Smooth muscle cell (in vitro differentiated cells): ENCODE measurements around the gene TLL1. TPM values are rescaled to one million over a fixed set of nuclear protein-coding genes. Genes with fewer than 3 reads are reported as not detected.

Experiments
- DNase-seq: peaks from one replicate; lab custom pipeline; 2025; ENCODE audit not compliant: unreplicated experiment; lab: John Stamatoyannopoulos, UW
- H2AFZ ChIP-seq: fragments of 200-600 bp; sonication (generic); 2 replicates; pipeline ENCODE4 v1.6.0; 2016; ENCODE audit warnings: antibody characterized with exemption, low read depth, mild to moderate bottlenecking
- H3F3A ChIP-seq: fragments of 200-600 bp; sonication (generic); 2 replicates; pipeline ENCODE4 v1.6.0; 2017; ENCODE audit warnings: antibody characterized with exemption, low read depth
- H3K27ac ChIP-seq: fragments of 200-600 bp; sonication (generic); 2 replicates; pipeline ENCODE4 v1.5.1; 2016; ENCODE audit warnings: low read depth, mild to moderate bottlenecking
- H3K27me3 ChIP-seq: fragments of 200-600 bp; sonication (generic); 2 replicates; pipeline ENCODE4 v1.6.1; 2016; ENCODE audit warnings: low read depth, mild to moderate bottlenecking
- H3K36me3 ChIP-seq: fragments of 200-600 bp; sonication (generic); 2 replicates; pipeline ENCODE4 v1.5.1; 2016; ENCODE audit warnings: low read depth
- H3K4me1 ChIP-seq: fragments of 200-600 bp; sonication (generic); 2 replicates; pipeline ENCODE4 v1.5.1; 2016; ENCODE audit warnings: low read depth
- H3K4me2 ChIP-seq: fragments of 200-600 bp; sonication (generic); 2 replicates; pipeline ENCODE4 v1.6.0; 2016; ENCODE audit warnings: mild to moderate bottlenecking
- H3K4me3 ChIP-seq: fragments of 200-600 bp; sonication (generic); 2 replicates; pipeline ENCODE4 v1.5.1; 2016; ENCODE audit warnings: mild to moderate bottlenecking
- H3K79me2 ChIP-seq: fragments of 200-600 bp; sonication (generic); 2 replicates; pipeline ENCODE4 v1.6.0; 2016; ENCODE audit warnings: low read depth, mild to moderate bottlenecking
- H3K9ac ChIP-seq: fragments of 200-600 bp; sonication (generic); 2 replicates; pipeline ENCODE4 v1.6.0; 2016; ENCODE audit warnings: low read depth
- H3K9me3 ChIP-seq: fragments of 200-600 bp; sonication (generic); replicated peaks from 2 replicates; pipeline ENCODE4 v1.5.1; 2016; ENCODE audit warnings: low read depth
- H4K20me1 ChIP-seq: fragments of 200-600 bp; sonication (generic); 2 replicates; pipeline ENCODE4 v1.6.0; 2016; ENCODE audit warnings: low read depth
- CTCF ChIP-seq: fragments of 200-600 bp; sonication (generic); IDR thresholded peaks from 2 replicates; pipeline ENCODE4 v1.5.1; 2017; ENCODE audit warnings: borderline replicate concordance, mild to moderate bottlenecking, antibody characterized with exemption; ENCODE audit not compliant: insufficient read depth, poor library complexity, severe bottlenecking
- WGBS: methylation state at CpG from one replicate; pipeline ENCODE4 v1.1.7; 2016; ENCODE audit warnings: low lambda C conversion rate; 5-methylcytosine and 5-hydroxymethylcytosine counted together
- polyA plus RNA-seq: library from polyadenylated mRNA; unstranded; fragments of >200 nt; fragmentation: Nextera tagmentation; extraction: Ambion mirVana; gene quantifications from 2 replicates; pipeline ENCODE4 v1.2.1, GENCODE V29; 2016
- total RNA-seq: library from RNA; depleted of rRNA; stranded (reverse); fragments of >200 nt; gene quantifications from 2 replicates; pipeline ENCODE4 v1.2.3, GENCODE V29; 2014

TLL1 gene
- total and polyA plus RNA-seq, 2 experiments from 2014 or later = 0.16 to 13.6 TPM

DNA sequence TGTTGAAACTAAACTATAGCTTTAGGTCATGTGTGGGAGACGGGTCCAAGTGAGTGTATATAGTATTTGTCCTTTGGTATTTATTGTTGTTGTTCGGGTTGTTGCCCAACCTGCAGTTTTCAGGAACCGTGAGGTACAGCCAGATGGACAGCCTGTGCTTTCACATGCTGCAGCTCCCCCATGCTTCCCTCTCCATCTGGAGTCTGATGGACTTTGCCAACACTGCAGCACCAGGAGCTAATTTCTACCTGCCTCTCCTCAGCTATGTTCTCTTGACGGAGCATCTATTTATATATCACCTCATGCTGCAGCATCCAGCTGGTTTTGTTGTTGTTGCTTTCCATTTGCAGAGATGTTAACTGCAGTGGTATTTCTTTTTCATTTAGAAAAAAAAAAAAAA is 80.1 kb downstream of the TLL1 start:
- Histone ChIP-seq H4K20me1 (no peaks in the 10 kb centered on the region), H2AFZ (no peak overlapping the region), H3F3A (no peaks in the 10 kb centered on the region), H3K4me3 (no peak overlapping the region), H3K4me2 (no peak overlapping the region), H3K79me2 (no peaks in the 10 kb centered on the region), H3K36me3 (no peaks in the 10 kb centered on the region), H3K4me1 (no peaks in the 10 kb centered on the region), H3K9ac (no peak overlapping the region), H3K9me3 (no peaks in the 10 kb centered on the region), H3K27ac (no peak overlapping the region), H3K27me3 (no peaks in the 10 kb centered on the region)
- no peak for TF ChIP-seq CTCF
- WGBS = 88% methylated on average over 4 of the region's 4 CpGs
- DNase-seq = no peak

DNA sequence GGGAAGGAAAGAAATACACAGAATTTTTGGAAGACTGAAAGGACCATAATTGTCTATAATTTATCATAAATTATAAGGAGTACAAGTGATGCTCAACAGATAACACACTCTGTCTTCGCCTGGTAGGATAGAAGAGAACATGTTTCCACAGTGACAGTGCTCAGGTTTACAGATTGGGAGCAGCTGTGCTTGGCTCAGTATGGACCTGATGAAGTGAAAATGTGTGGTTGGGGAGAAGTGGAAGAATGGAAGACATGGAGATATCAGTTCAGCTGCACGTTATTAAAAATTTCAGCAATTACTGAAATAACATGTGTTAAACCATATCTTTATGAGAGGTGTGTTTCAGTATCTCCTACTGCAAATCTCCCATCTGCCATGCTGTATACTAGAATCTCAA is 90.6 kb downstream of the TLL1 start:
- Histone ChIP-seq H3K4me3 (no peak overlapping the region), H3K27ac (no peak overlapping the region), H3K36me3 (no peaks in the 10 kb centered on the region), H2AFZ (no peak overlapping the region), H4K20me1 (no peaks in the 10 kb centered on the region), H3K9me3 (no peaks in the 10 kb centered on the region), H3F3A (no peaks in the 10 kb centered on the region), H3K79me2 (no peaks in the 10 kb centered on the region), H3K4me2 (no peak overlapping the region), H3K27me3 (no peaks in the 10 kb centered on the region), H3K4me1 (no peaks in the 10 kb centered on the region), H3K9ac (no peak overlapping the region)
- no peak for TF ChIP-seq CTCF
- DNase-seq = no peak
- WGBS = 79% methylated on average over 2 of the region's 2 CpGs

- 85% methylated on average over 5 of the region's 5 CpGs for WGBS
- no peak for DNase-seq
- Histone ChIP-seq H3K4me2 (no peak overlapping the region), H3K27me3 (no peaks in the 10 kb centered on the region), H3K27ac (no peak overlapping the region), H3K79me2 (no peaks in the 10 kb centered on the region), H3K4me1 (no peaks in the 10 kb centered on the region), H3K4me3 (no peak overlapping the region), H4K20me1 (no peaks in the 10 kb centered on the region), H3F3A (no peaks in the 10 kb centered on the region), H3K9ac (no peak overlapping the region), H3K36me3 (no peaks in the 10 kb centered on the region), H2AFZ (no peak overlapping the region), H3K9me3 (no peaks in the 10 kb centered on the region)
- TF ChIP-seq CTCF = no peak
Observed at GRCh38 chr4:165964591-165964990, 91.6 kb downstream of the TLL1 start.

DNA sequence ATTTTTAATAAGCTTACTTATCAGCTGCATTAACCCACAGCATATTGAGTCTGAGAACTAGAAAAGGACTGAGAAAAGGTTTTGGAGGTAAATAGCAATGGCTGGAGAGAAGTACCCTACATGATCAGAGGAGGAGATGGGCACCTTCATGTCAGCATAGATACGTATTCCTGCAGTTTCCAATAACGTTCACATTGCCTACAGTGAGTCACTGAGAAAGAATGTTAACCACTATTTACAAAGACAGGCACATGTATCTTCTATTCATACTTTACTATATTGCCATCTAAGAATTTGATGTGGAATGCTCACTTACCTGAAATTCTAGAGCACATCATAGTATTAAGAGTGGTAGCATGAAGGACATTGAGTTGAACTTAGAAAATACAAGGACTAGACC is 92.5 kb downstream of the TLL1 start:
- H3K27ac ChIP-seq = no peak overlapping the region
- no peaks in the 10 kb centered on the region for H3K4me1 ChIP-seq
- no peaks in the 10 kb centered on the region for H3F3A ChIP-seq
- TF ChIP-seq CTCF = no peak
- H3K79me2 ChIP-seq = no peaks in the 10 kb centered on the region
- H3K9me3 ChIP-seq = no peaks in the 10 kb centered on the region
- H3K36me3 ChIP-seq = no peaks in the 10 kb centered on the region
- DNase-seq = no peak
- H3K27me3 ChIP-seq = no peaks in the 10 kb centered on the region
- WGBS = 63% methylated on average over 2 of the region's 2 CpGs
- H3K4me2 ChIP-seq = no peak overlapping the region
- H3K9ac ChIP-seq = no peak overlapping the region
- no peak overlapping the region for H2AFZ ChIP-seq
- no peak overlapping the region for H3K4me3 ChIP-seq
- no peaks in the 10 kb centered on the region for H4K20me1 ChIP-seq
